ENCODE results near the gene CASKIN2.
"Not testable (repeated sequence)": the region's sequence is repeated elsewhere in the genome, so short reads cannot be mapped to it uniquely, and the experiment has no call there.

CASKIN2 gene

DNA sequence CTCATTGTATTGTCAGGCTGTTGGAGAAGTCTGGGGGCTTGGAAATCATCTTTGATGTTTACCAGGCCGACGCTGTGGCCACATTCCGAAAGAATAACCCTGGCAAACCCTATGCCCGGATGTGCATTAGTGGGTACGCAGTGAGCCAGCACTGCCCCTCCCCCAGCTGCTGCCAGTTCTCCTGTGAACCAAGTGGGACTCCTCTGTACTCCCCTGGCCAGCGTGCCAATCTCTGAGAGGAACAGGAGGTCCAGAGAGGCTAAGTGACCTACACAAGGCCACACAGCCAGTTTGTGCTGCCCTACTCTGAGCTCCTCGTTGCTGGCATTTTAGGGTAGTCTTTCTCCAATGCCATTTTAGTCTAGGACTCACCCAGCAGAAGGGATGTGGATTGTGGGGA lies 8.3 kb upstream of the CASKIN2 start:
- no peak for DNase-seq (ENCODE audit: low read depth)

DNA sequence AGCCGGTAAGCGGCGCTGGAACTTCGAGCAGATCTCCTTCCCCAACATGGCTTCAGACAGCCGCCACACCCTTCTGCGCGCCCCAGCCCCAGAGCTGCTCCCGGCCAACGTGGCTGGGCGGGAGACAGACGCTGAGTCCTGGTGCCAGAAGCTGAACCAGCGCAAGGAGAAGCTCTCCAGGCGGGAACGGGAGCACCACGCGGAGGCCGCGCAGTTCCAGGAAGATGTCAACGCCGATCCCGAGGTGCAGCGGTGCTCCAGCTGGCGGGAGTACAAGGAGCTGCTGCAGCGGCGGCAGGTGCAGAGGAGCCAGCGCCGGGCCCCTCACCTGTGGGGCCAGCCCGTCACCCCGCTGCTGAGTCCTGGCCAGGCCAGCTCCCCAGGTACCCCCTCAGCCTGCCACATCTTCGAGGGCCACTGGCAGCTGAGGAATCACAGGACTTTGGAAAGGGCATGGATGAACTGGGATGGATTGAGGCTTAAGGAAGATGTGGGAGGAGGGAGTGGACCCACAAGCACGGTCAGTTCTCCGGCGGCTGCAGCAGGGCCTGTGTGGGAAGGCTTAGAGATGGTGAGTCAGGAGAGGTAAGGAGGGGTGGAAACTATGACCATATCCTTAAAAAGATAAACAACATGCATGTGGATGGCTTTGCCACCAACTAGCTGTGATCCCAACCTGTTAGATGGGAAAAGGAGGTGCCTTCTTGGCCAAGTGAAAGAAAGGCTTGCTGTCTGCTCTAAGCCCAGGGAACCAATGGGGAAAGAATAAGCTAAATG lies 6.8 kb upstream of the CASKIN2 start:
- DNase-seq (ENCODE audit: low read depth): no peak

DNA sequence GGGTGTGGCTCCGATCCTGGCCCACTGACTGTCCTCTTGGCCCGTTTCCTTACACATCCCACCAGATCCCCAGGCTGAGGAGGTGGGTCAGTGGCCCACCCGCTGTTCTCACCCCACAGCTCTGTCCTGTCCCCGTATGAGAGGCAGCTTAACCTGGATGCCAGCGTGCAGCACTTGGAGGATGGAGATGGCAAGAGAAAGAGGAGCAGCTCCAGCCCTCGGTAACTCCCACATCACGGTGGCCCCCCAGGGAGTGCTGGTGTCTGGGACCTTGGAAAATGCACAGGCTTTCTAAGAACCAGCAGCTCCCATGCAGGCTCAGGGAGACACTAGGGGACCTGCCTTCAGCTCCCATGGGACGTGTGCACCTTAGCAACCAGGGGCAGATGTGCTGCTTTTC lies 6.0 kb upstream of the CASKIN2 start:
- no peak for DNase-seq (ENCODE audit: low read depth)

DNA sequence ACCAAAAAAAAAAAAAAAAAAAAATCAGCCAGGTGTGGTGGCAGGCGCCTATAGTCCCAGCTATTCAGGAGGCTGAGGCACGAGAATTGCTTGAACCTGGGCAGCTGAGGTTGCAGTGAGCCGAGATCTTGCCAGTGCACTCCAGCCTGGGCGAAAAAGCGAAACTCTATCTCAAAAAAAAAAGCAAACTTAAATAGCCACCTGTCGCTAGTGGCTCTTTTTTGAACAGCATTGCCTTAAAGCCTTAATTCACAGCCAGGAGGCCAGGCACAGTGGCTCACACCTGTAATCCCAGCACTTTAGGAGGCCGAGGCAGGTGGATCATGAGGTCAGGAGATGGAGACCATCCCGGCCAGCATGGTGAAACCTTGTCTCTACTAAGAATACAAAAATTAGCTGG lies 5.1 kb upstream of the CASKIN2 start:
- not testable (repeated sequence) for DNase-seq (ENCODE audit: low read depth)

DNA sequence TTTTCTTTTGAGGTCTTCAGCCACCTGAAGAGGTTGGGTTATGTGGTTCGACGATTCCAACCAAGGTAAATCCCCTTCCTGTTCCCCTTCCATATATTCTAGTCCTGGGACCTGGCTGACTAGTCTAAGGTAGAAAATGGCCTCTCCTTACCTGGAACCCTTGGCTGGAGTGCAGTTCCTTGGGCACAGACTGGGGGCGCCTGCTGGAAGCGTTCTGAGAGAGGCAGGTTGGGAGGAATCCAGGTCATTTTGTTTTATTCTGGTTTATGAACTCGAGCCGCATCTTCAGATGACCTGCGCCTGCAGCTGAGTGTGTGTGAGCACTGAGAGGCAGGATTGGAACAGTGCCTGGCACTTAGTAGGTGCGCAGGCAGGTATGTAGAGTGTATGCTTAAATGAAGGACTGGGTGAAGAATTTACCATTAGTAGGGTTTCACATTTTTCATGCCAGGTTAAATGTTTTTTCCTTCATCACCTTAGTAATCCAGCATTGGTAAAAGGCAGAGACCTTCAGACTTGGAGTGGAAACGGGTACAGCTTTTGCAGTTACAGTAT lies 3.7 kb upstream of the CASKIN2 start:
- DNase-seq (ENCODE audit: low read depth): no peak

DNA sequence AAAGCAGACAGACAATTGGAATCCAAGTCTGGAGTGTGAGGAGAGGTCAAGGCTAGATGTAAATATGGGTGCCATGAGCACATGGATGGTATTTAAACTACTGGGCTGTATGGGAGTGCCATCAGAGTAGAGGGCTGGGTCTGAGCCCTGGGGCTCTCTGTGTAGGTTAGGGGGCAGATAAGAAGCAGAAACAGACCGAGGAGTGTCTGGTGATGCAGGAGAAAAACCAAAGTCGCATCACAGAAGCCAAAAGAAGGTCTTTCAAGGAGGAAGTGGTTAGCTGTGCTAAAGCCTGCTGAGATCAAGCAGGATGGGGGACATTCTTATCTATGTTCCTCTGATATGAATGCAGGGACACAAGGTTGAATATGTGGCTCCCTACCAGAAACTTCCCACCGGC lies 2.9 kb upstream of the CASKIN2 start:
- no peak for DNase-seq (ENCODE audit: low read depth)

DNA sequence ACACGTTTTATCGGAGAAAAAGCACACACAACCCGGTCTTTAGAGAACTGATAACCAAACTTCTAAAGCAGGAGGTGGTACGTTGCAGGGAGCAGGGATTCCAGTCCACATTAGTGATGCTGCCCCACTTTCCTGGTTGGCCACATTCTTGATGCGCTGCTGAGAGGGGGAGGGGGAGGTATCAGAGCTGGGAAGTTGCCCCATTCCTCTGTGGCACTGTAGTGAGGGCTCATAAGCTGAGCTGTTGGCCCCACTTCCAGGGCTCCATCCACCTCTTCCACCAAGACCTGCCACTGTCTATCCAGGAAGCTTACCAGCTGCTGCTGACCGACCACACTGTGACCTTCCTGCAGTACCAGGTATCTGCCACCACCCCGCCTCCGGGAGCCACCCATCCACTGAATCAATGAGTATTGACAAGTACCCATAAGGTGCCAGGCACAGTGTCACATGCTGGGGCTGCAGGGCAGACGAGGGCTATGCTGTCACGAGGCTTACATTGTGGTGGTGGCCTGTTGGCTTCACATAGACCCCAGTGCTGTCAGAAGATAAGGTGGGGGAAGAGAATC lies 2.0 kb upstream of the CASKIN2 start:
- DNase-seq (ENCODE audit: low read depth): no peak

DNA sequence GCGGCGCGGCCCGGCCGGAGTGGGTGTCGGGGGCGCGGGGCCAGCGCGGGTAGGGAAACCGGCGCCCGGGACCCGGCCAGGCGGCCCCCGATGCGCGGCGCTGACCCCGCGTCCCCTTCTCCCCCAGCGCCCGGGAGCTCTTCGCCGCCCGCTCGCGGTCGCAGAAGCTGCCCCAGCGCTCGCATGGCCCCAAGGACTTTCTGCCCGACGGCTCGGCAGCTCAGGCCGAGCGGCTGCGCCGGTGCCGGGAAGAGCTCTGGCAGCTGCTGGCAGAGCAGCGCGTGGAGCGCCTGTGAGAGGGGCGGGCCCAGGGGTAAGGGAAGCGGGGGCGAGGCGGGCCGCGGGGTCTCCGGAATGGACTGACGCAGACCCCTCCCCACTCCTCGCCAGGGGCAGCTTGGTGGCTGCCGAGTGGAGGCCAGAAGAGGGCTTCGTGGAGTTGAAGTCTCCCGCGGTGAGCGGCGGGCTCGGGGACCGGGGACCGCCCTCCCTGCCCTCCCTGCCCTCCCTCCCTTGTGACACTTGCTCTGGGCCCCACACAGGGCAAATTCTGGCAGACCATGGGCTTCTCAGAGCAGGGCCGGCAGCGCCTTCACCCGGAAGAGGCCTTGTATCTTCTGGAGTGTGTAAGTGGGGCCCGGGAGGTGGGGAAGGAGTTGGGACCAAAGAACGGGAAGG lies 1.4 kb upstream of the CASKIN2 start:
- no peak for DNase-seq (ENCODE audit: low read depth)

DNA sequence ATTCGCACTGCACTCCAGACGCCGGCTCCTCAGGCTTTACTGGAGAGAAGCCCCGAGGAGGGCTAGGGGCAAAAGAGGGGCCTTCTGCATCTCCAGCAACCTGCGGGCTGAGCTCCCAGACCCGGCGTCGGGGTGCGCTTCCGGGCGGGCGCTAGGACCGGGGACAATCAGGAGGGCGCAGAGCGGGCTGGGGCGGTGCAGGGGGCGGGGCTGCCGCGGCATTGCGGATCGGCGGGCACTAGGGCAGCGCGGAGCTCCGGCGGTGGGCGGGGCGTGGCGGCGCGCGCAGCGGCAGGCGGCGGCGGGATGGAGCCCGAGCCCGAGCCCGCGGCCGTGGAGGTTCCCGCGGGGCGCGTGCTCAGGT lies 900 bp upstream of the CASKIN2 start, which contains the start of gene TSEN54:
Gene TSEN54, plus strand, starts transcription at position 274 of the 364 bp plus-strand sequence. Its CDS starts 33 bp downstream, at position 307.
- DNase-seq (ENCODE audit: low read depth): peak; percentile 80

DNA sequence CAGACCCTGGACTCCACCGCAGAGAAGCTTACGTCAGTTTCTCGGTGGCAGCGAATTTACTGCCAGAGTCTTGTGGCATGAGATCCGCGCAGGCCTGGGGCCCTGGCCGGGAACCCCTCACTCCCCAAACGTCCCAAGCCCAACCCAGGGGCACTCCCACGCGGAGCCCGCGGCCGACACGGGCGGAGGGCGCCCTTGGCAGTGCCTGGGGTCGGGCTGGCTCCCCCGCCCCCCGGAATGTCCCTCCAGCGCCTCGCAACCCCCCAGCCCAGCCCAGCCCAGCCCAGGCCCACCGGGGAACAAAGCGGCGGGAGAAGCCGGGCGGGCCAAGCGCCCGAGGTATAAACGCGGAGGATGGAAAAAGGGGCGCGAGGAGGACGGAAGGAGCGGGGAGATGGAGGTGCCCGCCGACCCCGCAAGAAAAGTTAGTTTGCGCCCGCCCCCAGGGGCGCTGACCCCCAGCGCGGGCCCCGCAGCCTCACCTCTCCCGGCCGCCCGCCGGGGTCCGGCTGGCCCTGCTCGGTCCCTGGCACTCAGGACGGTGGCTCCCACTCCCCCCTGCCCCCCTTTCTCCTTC lies 330 bp downstream of the CASKIN2 start:
- DNase-seq (ENCODE audit: low read depth): no peak

DNA sequence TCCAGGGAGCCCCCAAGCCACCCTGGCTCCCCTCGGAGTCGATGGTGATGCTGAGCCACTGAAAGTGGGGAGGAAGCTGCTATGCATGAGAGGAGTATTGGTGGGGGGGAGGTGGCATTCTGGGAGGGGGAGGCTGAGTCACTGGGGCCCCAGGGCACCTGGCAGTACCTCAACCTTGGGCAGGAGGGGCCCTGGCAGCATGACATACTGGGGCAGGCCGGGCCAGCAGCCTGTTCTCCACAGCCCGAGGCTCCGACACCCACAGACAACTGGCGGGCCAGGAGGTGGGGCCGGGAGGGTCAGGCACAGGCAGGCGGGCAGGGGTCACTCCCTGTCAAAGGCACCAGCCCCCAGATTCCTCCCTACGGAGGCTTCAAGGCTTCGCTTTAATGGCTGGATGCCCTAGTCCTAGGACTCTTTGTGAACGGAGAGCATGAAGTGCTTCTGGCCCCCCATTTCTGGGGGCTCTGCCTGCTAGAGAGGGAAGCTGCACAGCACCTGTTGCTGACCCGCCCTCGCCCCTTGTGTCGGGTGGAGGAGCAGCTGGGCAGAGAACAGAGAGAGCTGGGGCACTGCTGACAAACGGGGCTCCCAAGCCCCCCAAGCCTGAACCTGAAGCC lies 928 bp downstream of the CASKIN2 start:
- no peak for DNase-seq (ENCODE audit: low read depth)

DNA sequence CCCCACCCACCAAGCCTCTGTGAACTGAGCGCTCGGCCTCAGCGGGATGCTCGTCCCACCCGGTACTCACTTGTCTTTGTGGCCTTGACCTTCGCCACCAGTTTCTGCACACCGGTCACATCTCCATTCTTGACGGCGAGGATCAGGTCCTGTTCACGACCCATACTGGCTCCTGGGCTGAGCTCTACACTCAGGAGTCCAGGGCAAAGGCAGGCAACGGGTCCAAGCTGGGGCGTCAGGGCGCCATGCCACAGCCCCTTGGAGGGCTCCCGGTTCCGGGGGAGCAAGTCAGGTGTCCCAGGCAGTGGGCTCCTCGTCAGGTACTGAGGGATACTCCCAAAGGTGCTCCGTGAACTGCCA lies 1.7 kb downstream of the CASKIN2 start:
- no peak for DNase-seq (ENCODE audit: low read depth)

DNA sequence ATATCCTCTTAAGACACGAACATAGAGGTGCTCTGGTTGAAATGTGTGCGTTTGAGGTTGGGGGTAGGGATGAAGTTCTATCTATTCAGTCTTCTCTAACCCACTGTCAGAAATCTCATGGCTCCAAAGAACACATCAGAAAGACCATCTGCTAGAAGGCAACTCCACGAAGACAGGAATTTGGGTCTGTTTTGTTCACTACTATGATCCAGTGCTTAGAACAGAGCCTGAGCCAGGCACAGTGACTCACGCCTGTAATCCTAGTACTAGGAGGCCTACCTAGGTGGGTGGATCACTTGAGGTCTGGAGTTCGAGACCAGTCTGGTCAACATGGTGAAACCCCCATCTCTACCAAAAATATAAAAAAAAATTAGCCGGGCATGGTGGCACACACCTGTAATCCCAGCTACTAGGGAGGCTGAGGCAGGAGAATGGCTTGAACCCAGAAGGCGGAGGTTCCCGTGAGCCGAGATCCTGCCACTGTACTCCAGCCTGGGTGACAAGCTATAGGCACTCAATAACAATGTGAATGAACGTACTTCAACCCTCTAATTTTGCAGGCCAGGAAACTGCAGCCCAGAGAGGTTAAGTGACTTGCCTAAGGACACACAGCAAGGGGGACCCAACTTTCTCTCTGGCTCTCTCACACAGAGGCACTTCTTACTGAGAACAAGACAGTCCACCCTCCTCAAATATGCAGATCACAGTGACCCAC lies 2.3 kb downstream of the CASKIN2 start:
- DNase-seq (ENCODE audit: low read depth): no peak

DNA sequence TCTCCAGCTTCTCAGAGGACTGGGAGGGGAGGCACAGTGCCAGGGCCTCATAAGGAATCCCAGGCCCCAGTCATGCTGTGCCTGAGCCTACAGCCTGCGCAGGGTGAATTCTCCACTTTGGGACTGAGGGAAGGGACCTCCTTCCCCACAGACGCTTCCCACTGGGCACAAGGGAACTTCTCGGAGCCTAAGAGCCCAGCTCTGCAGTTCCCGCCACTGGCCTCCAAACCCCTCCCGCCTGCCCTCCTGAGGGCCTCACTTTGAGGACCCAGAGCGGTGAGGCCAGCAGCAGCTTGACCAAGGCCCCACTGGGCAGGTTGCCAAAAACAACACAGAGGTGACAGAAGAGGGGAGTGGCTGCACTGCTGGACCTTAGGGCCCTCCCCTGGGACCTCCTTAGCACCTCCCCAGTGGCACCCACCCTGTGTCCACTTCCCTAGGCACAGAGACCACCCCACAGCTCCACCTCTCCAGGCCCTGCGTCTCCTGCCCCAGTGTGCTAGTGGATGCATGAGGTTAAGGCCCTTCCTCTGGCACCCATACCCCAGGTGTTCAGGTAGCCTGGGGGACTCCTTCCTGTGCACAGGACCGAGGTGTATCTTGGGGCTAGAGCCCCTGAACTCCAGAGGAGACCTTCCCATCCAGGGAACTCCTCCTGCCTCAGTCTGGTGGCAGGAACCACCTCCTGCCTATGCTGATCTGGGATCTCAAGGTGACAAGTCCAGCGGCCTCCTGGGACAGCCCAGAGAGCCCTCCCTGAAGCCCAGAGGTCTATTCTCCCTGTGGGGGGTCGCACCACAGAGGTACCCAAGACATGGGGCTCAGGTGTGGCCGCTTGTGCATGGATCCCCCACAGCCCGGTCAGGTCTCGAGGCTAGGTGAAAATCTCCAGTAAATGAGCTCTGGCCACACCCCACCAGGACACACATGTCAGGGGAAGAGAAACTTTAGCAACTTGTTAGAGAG lies 3.4 kb downstream of the CASKIN2 start:
- no peak for DNase-seq (ENCODE audit: low read depth)

DNA sequence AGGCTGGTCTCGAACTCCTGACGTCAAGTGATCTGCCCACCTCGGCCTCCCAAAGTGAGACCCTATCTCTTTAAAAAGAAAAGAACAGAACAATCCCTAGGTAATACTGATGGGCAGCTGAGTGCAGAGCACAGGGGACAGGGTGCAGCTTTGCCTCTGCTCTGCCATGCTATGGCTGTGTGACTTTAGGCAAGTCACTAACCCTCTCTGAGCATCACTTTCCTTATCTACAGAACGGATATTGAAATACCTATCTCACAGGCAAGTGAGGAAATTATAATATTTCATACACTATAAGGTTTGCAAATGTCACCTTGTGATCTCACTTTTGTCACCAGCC lies 4.1 kb downstream of the CASKIN2 start:
- no peak for DNase-seq (ENCODE audit: low read depth)

DNA sequence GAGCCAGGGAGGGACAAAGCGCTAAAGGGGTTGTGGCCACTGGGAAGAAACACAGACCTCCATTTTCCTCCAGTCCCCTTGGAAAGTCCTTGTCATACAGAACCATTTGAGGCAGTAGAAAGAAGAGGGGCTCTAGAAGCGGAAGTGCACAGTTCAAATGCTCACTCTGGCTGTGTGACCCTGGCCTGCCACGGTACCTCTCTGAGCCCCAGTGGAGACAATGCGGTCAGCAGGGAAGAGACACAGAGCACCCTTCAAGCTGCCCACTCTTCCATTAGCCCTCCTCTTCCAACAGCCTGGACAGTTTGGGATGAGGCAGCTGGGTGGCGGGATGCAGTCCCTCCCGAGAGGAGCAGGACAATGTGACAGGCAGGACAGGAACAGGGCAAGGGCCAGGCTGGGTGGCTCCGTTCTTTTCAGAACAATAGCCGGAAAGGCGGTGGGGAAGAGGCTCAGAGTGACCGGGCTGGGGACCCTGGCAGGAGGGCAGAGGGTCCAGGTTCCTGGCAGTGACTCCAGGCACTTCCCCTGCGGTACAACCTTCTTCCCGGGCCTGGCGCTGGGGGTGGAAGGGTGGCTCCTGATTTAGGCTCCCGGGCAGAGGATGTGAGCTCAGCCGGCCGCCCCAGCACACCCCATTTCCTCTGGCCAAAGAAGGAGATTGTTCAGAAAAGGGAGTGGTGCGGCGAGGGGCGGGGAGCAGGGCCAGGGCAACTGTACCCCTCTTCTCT lies 5.6 kb downstream of the CASKIN2 start:
- DNase-seq (ENCODE audit: low read depth): no peak

DNA sequence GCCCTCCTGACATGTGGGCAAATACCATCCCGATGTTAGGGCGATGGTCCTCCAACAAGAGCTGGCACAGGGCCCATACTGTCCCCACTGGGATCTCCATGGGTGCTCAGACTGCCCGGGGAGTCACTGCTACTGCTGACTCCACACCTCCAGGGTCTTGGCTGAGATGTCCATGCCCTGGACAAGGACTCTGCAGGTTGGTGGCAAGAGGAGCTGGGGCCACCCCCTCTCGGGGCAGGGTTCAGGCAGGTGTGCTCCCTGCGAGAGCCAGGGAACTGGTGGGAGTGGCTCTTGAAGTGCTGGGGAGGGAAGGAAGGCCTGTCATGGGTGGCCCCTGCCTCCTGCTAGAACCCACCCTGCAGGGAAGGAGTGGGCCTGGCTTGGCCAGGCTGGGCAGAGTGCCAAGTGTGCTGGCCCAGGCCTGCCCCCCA lies 6.4 kb downstream of the CASKIN2 start:
- no peak for DNase-seq (ENCODE audit: low read depth)

DNA sequence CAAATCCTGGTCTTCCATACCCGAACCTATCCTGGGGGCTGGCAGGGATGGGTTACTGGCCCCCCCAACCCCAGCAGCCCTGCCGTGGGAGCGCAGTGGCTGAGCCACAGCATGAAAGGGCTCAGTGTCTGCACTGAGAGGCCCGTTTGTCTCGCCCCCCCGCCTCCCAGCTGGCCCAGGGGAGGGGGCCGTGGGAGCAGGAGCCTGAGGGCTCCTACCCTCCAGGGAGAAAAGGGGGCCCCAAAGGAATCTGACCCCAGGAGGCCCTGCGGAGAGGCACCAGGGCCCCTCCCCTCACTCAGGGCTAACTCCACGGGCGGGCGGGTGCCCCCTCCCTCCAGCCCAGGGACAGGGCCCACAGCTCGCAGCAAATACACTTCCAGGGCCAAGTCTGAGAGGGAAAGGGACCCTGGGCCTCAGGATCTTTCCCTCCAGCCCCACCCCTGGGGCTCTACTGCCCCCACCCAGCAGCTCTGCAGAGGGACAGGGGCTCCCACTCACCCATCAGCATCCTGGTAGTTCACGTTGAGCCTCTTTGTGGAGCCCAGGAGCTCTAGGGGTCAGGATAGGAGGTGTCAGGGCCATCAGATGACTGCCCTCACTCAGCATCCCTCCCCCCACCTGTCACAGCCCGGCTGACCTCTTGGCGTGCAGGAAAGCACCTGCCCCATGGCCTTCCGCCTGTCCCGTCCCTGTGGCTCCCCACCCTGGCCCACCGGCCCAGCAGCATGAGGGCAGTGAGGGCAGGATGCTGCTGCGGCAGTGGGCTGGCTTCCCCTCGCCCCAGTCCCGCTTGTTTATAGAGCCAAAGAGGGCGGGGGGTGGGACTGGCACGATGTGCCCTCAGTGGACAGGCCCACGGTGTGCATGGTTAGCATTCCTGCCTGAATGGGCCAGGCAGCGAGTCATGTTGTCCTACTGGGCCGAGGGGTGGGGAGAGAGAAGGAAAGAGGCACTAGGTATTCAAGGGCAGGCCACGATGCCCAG lies 7.3 kb downstream of the CASKIN2 start:
- DNase-seq (ENCODE audit: low read depth): no peak

DNA sequence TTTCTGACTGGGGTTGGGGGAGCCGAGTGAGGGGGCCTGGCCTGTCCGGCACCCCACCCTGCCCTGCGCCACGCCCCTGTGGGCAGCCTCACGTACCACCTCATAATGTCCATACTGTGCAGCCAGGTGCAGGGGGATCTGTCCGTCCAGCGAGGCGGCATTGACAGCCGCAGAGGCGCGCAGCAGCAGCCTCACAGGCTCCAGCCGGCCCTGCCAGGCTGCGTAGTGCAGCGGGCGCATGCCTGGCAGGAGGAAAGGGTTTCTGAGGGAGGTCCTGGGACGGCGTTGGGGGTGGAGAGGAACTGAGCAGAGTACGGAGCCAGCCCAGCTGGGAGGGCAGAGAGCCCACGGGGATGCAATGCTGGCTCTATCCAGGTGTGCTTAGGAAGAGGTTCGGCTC lies 8.4 kb downstream of the CASKIN2 start:
- DNase-seq (ENCODE audit: low read depth): no peak
